Right lobe of liver (tissue), 6 donors: ENCODE results near the gene PRKAR1B. TPM values are rescaled to one million over a fixed set of nuclear protein-coding genes. Genes with fewer than 3 reads are reported as not detected.

Source experiments
- ATAC-seq, 4 donors: fragments of 200-7000 bp; cut with Tn5 transposase; one replicate each; pipeline ENCODE4 v1.9.1; 2020; ENCODE audit warnings: mild to moderate bottlenecking in 4 of 4, moderate library complexity in 4 of 4
- DNase-seq, 3 donors: peaks; one replicate each; pipeline ENCODE4 v3.0.0-alpha.2; 2020
- H3K27ac ChIP-seq, 3 donors: fragments of 200-600 bp; one replicate each; pipeline ENCODE4 v1.8.0; 2022
- H3K27me3 ChIP-seq, 2 donors: fragments of 200-600 bp; one replicate each; pipeline ENCODE4 v1.8.0; 2022
- H3K36me3 ChIP-seq, 4 donors: fragments of 200-600 bp; sonication (generic) in 1 of 4; one replicate each; pipeline versions ENCODE4 v1.5.1 to v1.8.0; 2017 to 2022; ENCODE audit warnings: control low read depth in 1 of 4
- H3K4me1 ChIP-seq, 4 donors: fragments of 200-600 bp; sonication (generic) in 1 of 4; one replicate each; pipeline versions ENCODE4 v1.5.1 to v1.8.0; 2017 to 2022; ENCODE audit warnings: control low read depth in 1 of 4
- H3K4me3 ChIP-seq, 3 donors: fragments of 200-600 bp; one replicate each; pipeline ENCODE4 v1.8.0; 2022
- H3K9me3 ChIP-seq, 4 donors: fragments of 200-600 bp; sonication (generic) in 1 of 4; one replicate each; pipeline versions ENCODE4 v1.5.1 to v1.8.0; 2017 to 2022; ENCODE audit warnings: control low read depth in 1 of 4
- POLR2A ChIP-seq: fragments of 450-650 bp; IDR thresholded peaks from one replicate; pipeline ENCODE4 v1.6.1; 2017; ENCODE audit warnings: antibody characterized with exemption, mild to moderate bottlenecking
- WGBS: methylation state at CpG from one replicate; pipeline ENCODE4 v1.1.6; 2018; ENCODE audit warnings: low coverage, low lambda C conversion rate; ENCODE audit not compliant: insufficient coverage; ENCODE audit errors: missing lambda C conversion rate; 5-methylcytosine and 5-hydroxymethylcytosine counted together
- intact Hi-C, 2 donors: fragments of 100-400 bp; cut with DNase I; formaldehyde crosslinking; loops; one replicate each; pipeline versions ENCODE4 v1.11.2 to v1.14.1; 2022
- total RNA-seq, 6 experiments: library from RNA; depleted of rRNA in 2 of 6; stranded (reverse); fragments of >200 nt in 2 of 6; fragmentation: NEBNext Ultra II Directional in 3 of 6; extraction: Animal tissue kit (Norgen Biotek cat#: 25700) in 3 of 6; gene quantifications; one replicate each; pipeline versions ENCODE4 v1.1.0 to v1.2.4, GENCODE V29; 2016 to 2023
- TF ChIP-seq, protein P1 (sequence below), 4 donors: fragments of 200-600 bp in 3 of 4; fragments of 450-650 bp in 1 of 4; IDR thresholded peaks; one replicate each; pipeline versions ENCODE4 v1.5.1 to v1.8.0; 2016 to 2022; ENCODE audit warnings: antibody characterized with exemption in 4 of 4, mild to moderate bottlenecking in 2 of 4
- donor health status: DM: no; HTN: yes; CAD: no.
- donor health status: DM: no; HTN: no; CAD: no.
- donor health status: DM: no; HTN: no; CAD: no.
- donor health status: DM: no; HTN: yes; CAD: no.
- donor health status: DM: no; HTN: yes; CAD: no.

PRKAR1B gene
- total RNA-seq, 6 experiments from 2014 or later = 4.7 to 20.8 (median 11.3) TPM

DNA sequence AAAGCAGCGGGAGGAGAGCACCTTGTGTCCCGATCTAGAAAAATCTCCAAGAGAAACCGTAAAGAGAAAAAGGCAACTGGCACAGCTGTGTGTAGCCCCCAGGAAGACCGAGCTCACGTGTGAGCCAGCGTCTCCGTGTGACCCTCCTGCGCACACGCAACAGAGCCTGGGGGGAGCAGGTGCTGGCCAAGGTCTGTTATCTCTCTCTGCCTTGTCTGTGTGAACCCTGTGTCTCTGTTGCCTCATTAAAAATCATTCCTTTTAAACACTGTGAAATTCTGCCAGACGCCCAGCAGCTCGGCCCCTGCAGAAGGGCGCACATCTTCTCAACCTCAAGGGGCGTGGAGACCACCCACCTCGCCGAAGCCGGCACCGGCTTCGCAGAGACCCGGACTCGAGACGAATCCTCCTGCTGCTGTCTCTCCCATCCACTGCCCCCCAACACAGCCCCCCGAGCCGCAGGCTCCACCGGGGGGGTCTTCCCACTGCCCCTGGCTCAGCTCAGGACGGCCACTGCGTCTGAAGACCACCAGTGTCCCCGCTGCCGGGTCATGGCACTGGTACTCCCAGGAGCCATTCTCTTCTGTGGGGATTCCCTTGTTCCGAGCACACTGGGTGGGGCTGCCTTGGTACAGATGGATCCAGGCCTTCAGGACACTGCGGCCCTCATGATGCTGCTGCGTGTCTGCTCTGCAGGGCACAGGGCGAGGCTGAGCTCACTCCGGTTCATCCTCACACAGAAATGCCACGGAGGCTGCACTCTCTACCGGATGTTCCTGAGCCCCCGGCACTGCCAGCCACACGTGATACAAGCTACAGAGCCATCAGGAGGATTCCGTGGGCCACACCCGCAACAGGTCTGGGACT, 94.9 kb downstream of the PRKAR1B start:
- Histone ChIP-seq H3K9me3 (no peaks in the 10 kb centered on the region), H3K4me1 (no peaks in the 10 kb centered on the region), H3K4me3 (no peak overlapping the region), H3K27ac (no peak overlapping the region), H3K27me3 (no peaks in the 10 kb centered on the region), H3K36me3 (no peaks in the 10 kb centered on the region)
- no peak for TF ChIP-seq POLR2A
- TF ChIP-seq, protein P1, sequence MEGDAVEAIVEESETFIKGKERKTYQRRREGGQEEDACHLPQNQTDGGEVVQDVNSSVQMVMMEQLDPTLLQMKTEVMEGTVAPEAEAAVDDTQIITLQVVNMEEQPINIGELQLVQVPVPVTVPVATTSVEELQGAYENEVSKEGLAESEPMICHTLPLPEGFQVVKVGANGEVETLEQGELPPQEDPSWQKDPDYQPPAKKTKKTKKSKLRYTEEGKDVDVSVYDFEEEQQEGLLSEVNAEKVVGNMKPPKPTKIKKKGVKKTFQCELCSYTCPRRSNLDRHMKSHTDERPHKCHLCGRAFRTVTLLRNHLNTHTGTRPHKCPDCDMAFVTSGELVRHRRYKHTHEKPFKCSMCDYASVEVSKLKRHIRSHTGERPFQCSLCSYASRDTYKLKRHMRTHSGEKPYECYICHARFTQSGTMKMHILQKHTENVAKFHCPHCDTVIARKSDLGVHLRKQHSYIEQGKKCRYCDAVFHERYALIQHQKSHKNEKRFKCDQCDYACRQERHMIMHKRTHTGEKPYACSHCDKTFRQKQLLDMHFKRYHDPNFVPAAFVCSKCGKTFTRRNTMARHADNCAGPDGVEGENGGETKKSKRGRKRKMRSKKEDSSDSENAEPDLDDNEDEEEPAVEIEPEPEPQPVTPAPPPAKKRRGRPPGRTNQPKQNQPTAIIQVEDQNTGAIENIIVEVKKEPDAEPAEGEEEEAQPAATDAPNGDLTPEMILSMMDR (IDR thresholded peaks at IDR 0.05) = no peak
- WGBS = 95% methylated on average over 11 of the region's 39 CpGs
- DNase-seq (no peak), ATAC-seq (no peak)
- intact Hi-C loops = no loop called here

DNA sequence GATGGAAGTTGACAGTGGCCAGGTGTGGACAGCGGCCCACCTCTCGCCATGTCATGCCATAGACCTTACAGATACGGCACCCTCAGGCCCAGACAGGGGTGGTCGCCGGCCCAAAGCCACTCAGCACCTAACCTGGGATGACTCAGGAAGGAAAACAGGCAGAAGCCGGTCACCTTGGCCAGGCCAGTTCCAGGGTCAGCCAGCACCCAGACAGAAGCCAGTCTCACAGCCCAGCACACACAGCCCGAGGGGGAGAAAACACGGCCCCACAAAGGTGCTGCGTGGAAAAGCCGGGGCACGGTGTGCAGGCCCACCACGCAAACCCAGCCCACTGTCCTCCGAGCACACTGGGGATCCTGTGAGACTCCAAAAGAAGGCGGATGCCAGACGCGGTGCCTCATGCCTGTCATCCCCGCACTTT, 95.8 kb downstream of the PRKAR1B start:
- Histone ChIP-seq H3K27ac (no peak overlapping the region), H3K36me3 (no peaks in the 10 kb centered on the region), H3K27me3 (no peaks in the 10 kb centered on the region), H3K4me3 (no peak overlapping the region), H3K4me1 (no peaks in the 10 kb centered on the region), H3K9me3 (no peaks in the 10 kb centered on the region)
- DNase-seq = no peak
- WGBS = no CpG with 5 or more reads among the region's 17 CpGs
- peak in 1 of 4 donors; percentile 7 for ATAC-seq
- TF ChIP-seq, protein P1 (IDR thresholded peaks at IDR 0.05) = no peak
- no peak for TF ChIP-seq POLR2A
- intact Hi-C loops = no loop called here

DNA sequence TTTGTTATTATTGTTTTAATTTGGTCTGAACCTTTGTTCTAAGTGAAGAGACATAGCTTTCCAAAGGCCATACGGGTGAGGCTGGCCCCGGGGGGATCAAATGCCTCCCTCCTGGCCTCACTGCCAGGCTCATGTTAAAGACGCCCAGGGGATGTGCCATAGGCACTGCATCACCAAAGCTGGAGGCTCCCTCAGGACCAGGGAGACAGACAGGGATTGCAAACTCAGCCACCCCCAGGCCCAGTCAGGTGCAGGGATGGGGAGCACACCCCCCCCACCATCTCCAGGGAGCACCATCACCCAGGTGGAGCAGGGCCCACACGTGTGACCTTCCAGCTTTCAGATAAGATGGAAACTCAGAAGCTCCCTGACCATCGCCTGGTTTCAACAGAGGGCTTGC, 96.5 kb downstream of the PRKAR1B start:
- Histone ChIP-seq H3K36me3 (no peaks in the 10 kb centered on the region), H3K27me3 (no peaks in the 10 kb centered on the region), H3K9me3 (no peaks in the 10 kb centered on the region), H3K4me1 (no peaks in the 10 kb centered on the region), H3K4me3 (no peak overlapping the region), H3K27ac (no peak overlapping the region)
- ATAC-seq (no peak), DNase-seq (no peak)
- intact Hi-C loops = no loop called here
- 93% methylated on average over 2 of the region's 5 CpGs for WGBS
- no peak for TF ChIP-seq POLR2A
- TF ChIP-seq, protein P1 (IDR thresholded peaks at IDR 0.05) = no peak

DNA sequence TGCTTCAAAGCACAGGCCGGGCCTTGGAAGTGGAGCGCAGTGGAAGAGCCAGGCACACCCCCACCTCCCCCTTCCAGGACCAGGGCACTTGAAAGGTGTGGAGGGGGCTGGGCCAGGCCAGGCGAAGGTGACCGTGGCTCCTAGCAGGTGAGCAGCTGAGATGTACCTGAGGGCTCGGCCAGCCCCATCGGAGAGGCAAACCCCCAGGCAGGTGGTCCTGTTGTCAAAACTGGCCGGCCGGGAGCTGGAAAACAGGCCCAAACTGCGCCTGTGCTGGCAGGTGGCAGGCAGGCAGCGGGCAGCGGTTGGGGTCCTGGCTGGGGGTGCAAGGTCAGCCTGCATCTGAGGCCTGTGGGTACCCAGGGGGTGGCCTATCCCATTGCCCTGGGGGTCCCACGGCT, 97.0 kb downstream of the PRKAR1B start:
- Histone ChIP-seq H3K36me3 (no peaks in the 10 kb centered on the region), H3K4me3 (no peak overlapping the region), H3K27me3 (no peaks in the 10 kb centered on the region), H3K9me3 (peaks cover 0 to 2% (median 0%) of the 10 kb centered on the region in 4 donors), H3K27ac (no peak overlapping the region), H3K4me1 (no peaks in the 10 kb centered on the region)
- no CpG with 5 or more reads among the region's 12 CpGs for WGBS
- TF ChIP-seq, protein P1 (IDR thresholded peaks at IDR 0.05) = no peak
- TF ChIP-seq POLR2A = no peak
- DNase-seq (no peak), ATAC-seq (no peak)
- intact Hi-C loops = no loop called here
